Measurements from ENCODE around the gene GAL3ST2.
"Not testable (repeated sequence)": the region's sequence is repeated elsewhere in the genome, so short reads cannot be mapped to it uniquely, and the experiment has no call there.

The GAL3ST2 gene

DNA sequence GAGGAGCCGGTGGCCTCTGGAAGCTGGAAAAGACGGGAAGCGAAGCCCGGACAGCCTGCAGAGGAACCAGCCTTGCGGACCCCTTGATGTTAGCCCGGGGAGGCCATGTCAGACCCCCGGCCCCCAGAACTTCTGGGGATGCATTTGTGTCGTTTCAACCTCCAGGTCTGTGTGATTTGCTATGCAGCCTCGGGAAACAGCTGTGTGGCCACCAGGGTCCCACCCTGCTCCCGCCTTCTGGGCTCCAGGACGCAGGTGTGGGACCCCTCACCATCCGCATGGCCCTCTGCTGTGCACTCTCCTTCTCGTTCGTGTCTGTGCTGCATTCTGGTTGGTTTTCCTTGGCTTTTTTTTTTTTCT, 45.6 kb downstream of the GAL3ST2 start:
- DNase-seq = no peak

DNA sequence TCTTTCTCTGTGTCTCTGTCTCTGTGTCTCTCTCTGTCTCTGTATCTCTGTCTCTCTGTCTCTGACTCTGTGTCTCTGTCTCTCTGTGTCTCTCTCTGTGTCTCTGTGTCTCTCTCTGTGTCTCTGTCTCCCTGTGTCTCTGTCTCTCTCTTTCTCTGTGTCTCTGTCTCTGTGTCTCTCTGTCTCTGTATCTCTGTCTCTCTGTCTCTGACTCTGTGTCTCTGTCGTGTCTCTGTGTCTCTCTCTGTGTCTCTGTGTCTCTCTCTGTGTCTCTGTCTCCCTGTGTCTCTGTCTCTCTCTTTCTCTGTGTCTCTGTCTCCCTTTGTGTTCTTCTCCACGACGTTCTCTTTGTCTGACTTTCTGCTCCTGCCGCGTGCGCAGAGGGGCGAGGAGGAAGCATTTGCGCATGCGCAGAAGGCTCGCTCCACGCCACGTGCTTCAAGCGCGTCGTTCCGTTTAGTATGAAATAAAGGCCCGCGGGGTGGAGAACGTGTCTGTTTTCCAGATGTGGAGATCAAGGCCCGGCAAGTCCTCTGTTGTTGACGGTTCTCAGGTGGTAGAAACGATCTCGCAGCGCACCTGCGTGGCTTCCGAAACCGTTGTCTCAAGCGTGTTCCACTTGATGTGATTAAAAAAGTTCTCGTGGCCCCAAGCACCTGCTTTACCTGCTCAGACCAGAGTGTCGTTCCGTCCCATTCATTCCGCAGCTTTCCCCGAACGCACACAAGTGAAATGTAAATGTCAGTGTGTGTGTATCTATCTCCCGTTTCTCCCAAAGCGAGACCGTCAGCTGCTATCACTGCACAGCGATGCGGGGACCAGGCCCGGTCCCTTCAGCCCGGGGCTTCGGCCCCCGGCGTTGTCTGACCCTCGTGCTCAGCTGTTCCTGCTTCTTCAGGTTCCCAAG, 47.2 kb downstream of the GAL3ST2 start:
- not testable (repeated sequence) for DNase-seq

DNA sequence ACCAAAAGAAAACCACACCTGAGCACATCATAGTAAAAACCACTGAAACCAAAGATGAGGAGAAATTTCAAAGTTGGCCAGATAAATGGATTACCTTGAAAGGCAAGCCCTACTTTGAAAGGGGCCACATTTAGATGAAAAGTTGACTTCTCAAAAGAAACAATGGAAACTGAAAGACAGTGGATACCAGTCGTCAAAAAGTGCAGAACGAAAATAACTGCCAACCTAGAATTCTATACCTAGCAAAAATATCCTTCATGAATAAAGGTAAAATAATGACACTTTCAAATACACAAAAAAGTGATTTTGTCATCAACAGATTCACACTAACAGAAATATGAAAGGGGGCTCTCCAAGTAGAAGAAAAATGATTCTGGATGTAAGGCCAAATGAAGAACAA, 50.8 kb downstream of the GAL3ST2 start:
- no peak for DNase-seq

DNA sequence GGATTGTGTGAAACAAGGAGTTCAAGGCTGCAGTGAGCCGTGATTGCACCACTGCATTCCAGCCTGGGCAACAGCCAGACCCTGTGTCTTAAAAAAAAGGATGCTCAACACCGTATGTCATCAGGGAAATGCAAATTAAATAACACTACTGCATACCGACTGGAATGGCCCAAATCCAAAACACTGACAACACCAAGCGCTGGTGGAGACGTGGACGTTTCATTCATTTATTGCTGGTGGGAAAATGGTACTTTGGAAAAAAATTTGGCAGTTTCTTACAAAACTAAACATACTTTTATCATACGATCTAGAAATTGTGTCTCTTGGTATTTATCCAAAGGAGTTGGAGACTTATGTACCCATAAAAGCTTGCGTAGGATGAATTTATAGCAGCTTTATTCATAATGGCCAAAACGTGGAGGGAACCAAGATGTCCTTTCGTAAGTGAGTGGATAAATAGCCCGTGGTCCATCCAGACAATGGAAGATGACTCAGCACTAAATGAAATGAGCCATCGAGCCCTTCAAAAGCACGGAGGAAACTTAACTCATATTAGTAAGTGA, 56.6 kb downstream of the GAL3ST2 start:
- no peak for DNase-seq

DNA sequence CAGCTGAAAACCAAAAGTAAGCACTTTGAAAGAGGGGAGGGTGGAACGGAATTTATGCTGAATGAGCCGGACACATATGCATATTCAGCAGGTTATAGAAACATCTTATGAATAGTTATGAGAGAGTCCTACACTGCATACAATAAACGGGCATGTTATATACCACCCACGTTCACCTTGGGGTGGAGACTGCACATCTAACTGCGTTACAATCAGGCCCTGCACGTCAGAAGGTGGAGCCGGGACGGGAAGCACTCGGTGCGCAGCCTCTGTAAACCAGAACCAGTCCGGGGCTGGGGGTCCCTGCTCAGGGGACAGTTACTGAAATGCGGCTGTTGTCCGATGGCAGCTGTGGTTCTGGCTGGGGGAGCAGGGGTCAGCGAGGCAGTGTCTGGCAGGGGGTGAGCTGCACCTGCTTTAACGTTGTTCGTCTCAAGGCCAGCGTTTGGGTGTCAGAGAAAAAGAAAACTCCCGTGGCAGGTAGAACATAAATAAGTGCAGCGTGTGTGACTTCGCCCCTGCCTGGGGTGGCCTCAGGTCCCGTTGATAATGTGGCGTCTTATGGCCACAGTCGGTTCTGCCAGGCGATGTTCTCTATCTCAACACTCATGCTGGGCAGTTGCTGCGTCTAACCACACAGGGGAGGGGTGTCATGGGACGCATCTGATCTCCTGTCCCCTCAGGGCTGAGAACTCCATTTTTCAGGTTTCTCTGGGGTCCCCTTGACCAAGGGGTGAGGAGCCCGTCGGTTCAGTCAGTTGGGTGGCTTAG, 57.3 kb downstream of the GAL3ST2 start:
- not testable (repeated sequence) for DNase-seq

DNA sequence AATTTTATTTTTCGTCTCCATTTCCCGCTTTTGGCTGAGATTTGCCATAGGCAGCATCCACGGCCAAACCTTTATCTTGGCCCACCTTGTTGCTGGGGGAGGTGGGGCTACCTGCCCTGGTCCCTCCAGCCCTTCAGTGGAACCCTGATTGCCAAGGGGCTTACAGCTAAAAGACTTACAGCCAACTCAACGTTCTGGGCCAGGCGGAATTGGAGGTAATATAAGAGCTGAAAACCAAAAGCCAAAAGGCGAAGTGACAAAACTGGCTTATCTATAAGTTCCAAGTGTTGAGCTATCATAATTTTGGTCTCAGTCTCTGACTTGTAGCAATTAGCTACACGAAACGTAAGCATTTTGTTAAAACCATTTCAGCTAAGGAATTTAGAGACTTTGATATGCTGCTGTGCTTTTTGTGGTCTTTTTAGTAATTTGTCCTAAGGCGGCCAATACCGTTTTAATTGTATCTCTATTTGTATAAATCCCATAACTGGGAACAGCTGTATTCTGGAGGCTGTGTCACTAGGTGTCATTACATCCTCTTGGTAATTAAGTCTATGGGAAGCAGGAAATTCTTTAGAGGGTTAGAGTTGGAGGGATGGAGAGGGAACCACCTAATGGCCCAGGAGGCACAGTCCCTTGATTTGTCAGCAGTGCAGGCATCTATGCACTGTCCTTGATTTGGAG, 58.0 kb downstream of the GAL3ST2 start:
- DNase-seq = no peak

DNA sequence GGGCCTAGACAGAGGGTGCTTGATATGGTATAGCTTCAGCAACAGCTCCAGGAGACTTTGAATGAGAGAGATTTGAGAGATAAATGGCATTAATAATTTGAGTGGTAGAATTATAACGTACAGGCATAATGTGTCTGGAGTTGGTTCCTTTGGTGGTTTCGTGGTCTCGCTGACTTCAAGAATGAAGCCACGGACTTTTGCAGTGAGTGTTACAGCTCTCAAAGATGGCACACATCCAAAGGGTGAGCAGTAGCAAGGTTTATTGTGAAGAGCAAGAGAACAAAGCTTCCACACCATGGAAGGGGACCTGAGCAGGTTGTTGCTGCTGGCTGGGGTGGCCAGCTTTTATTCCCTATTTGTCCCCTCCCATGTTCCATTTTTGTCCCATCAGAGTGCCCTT, 59.0 kb downstream of the GAL3ST2 start:
- no peak for DNase-seq

DNA sequence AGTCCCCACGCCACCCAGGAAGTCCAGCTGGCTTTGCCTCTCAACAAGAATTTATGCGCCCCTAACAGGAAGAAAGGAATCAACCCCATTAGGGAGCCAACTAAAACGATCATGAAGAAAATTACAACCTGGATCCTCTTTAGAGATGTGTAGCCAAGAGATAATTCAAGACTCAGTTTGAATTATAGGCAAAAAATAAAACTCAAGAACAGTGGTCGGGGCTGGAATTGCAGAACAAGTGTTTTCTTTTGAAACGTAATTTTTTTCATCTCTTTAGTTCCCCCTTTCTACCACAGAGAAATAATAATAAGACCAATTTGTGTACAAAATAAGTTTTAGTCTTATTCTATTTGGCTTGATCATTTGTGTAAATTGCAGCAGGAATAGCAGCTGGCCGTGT, 59.7 kb downstream of the GAL3ST2 start:
- no peak for DNase-seq

DNA sequence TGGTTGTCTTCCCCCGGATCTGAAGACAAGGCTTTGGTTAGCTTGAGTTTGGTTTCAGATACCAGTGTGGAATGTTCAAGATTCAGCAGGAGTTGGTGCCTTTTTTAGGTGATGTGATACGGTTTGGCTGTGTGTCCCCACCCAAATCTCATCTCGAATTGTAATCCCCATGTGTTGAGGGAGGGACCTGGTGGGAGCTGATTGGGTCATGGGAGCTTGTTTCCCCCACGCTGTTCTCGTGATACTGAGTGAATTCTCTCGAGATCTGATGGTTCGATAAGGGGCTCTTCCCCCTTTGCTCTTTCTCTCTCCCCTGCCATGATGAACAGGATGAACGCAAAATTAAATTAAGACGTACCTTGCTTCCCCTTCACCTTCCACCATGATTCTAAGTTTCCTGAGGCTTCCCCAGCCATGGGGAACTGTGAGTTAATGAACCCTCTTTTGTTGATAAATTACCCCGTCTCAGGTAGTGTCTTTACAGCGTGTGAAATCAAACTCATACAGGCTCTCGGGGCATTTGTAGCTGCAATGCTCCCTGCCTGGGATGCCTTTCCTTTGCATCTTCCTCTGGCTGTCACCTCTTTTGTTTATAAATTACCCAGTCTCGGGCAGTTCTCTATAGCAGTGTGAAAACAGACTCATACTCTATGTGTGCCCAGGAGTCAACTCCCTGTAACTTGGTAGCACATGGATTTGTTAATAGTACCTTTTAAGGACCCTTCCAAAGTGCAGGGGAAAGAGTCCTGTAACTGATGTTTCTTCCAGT, 60.8 kb downstream of the GAL3ST2 start:
- no peak for DNase-seq

DNA sequence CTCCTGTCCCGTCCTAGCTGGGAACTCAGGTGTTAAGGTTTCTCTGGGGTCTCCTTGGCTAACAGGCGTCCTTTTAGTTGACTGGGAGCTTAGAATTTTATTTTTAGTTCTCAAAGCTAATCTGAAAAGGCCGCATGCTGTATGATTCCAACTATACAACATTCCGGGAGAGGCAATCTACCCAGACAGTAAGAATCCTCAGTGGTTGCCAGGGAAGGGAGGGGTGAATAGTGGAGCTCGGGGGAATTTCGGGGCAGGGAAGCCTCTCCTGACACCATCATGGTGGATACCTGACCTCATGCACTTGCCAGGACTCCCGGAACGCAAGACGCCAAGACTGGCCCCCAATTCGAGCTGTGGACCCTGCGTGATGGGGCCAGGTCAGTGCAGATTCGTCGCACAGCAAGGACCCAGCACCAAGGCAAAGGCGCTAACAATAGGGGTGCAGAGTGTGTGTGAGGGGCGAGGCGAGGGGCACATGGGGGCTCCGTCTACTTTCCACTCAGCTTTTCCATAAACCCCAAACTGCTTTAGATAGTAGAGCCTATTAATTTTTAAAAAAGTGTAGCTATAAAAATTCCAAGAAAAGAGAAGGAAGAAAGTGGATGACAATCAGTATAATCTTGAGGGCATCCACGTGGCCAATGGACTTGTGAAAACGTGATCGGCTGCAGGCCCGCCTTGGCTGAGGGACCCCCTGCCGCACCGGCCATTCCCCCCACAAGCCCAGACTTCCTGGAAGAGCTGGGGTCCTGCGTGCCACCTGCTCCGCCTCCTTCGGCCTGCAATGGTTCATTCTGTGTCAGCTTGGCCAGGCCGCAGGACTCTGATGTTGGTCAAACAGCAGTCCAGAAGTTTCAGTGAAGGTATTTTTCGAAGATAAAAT, 64.8 kb downstream of the GAL3ST2 start:
- no peak for DNase-seq

DNA sequence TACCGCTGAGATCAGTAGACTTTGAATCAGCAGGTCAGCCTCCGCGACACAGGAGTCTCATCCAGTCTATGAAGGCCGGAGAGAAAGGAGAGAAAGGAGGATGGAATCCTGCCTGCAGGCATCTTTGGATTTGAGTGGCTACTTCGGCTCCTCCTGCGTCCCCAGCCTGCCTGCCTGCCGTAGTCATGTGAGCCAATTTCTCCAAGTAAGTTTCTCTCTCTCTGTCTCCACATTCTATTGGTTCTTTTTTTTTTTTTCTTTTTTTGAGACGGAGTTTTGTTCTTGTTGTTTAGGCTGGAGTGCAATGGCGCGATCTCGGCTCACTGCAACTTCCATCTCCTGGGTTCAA, 65.4 kb downstream of the GAL3ST2 start:
- DNase-seq = no peak

DNA sequence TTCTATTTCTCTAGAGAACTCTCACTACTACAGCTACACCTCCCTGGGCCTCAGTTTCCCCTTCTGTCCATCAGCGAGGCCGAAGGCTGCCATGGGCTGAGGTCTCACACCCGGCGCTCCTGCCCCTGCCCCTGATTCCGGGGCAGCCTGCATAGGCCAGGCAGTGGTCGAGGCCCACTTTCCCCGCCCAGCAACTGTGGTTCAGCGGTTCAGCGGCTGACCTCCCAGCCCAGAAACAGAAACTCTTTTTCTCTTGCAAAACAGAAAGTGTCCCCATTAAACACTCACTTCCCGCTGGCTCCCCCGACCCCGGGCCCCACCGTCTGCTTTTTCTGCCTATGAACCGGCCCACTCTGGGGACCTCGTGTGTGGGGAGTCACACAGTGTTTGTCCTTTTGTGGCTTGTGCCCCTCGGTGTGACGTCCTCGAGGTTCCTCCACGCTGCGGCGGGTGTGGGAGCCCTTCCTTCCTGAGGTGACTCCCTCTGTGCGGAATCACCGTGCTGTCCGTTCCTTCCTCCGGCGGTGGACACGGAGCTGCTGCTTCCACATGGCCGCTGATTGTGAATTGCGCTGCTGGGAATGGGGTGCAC, 66.1 kb downstream of the GAL3ST2 start:
- peak; percentile 96 for DNase-seq

DNA sequence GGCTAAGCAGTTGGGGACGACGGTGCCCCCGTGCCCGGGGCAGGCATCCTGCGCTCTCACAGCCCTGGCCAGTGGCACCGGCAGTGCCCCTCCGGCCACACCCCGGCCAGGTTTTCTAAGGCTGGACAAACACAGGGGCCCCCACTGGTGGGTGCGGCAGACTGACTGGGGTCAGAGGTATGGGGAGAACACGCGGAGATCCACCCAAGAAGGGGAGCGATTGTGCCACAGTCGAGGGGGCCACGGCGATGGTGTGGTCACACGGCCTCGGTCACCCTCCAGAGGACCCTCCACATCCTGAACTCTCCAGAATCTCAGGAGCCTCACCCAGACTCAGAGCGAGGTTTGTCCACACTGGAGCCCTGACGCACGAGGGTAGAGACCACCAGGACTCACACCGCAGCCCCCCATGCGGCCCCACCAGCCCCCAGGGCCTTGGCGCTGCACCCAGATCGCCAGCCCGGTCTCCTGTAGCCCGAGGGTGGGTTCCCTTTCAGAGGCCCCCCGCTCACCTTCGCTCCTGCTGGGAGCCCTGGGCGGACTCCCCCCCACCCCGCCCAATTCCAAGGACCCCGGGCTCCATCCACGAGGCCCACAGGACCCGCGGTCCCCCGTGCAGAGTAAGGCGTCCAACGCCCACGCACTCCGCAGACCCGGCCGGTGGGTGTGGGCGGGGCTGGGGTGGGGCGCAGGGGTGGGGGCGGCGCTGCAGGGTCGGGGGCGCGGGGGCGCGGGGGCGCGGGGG, 66.9 kb downstream of the GAL3ST2 start:
- no peak for DNase-seq

DNA sequence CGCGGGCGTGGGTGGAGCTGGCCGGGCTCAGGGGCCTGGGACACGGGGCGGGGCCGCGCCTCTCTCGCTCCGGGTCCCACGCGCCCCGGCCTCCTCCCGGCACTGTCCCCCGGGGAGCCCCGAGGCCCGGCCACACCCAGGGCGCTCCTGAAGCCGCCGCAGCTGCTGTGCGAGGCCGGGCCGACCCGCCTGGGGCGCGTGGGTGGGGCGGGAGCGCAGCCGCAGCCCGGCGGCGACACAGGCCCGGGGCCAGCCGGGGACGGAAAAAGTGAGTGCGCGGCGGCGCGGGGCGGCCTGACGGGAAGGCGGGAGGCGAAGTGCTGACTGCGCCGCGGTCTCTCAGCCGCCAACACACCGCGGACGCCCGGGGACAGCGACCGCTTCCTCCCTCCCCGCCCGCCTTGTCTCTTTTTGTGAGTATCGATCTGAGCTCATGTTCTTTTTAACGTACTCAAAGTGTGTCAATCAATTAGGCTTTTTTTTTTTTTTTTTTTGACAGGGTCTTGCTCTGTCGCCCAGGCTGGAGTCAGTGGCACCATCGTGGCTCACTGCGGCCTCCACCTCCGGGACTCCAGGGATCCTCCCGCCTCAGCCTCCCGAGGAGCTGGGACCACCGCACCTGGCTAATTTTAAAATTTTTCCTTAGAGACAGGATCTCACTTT, 67.6 kb downstream of the GAL3ST2 start:
- DNase-seq = peak; percentile 93

DNA sequence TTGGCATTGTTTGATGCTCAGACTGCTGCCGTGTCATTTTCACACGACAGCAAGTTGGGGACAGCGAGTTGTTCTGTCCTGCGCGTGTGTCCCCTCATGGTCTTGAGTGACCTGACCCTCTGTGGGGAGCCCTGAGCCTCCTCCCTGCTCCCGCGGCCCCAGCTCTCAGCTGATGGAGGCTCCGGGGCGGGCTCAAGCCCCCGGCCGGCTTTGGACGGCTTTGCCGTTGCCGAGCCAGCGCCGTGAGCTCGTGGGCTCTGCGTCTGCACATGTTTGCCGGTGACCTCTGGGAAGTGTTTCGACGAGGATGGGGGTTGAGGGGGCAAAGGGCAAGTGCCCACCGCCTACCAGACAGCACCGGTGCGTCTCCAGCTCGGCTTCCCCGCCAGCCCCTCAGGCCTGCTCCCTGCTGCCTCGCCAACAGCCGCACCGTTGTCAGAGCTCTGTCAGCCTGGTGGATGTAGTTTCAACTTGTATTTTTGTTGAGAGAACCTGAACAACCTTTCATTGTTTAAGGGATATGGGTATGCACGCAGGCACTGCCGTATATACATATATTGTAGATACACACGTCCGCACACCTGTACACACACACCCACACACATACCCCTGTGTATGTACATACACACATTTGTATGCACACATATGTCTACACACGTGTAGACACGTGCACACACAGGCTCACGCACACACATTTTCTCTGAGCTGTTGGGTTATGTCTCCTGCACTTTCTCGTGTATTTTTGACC, 68.4 kb downstream of the GAL3ST2 start:
- DNase-seq = no peak

DNA sequence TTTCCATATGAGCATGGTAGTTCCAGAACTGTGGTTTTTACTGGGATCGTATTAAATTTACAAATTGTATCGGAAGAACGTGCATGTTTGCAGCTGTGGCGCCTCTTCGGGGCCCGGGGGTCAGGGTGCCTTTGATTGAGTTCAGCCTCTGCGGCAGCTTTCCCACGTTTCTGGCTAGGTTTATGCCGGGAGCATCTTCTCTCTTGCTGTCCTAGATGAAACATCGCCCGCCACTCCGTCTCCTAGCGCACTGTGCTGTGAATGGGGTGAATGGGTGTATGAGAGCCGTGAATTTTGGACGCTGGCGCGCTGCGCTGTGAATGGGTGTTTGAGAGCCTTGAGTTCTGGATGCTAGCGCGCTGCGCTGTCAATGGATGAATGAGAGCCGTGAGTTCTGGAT, 69.8 kb downstream of the GAL3ST2 start:
- DNase-seq = no peak

DNA sequence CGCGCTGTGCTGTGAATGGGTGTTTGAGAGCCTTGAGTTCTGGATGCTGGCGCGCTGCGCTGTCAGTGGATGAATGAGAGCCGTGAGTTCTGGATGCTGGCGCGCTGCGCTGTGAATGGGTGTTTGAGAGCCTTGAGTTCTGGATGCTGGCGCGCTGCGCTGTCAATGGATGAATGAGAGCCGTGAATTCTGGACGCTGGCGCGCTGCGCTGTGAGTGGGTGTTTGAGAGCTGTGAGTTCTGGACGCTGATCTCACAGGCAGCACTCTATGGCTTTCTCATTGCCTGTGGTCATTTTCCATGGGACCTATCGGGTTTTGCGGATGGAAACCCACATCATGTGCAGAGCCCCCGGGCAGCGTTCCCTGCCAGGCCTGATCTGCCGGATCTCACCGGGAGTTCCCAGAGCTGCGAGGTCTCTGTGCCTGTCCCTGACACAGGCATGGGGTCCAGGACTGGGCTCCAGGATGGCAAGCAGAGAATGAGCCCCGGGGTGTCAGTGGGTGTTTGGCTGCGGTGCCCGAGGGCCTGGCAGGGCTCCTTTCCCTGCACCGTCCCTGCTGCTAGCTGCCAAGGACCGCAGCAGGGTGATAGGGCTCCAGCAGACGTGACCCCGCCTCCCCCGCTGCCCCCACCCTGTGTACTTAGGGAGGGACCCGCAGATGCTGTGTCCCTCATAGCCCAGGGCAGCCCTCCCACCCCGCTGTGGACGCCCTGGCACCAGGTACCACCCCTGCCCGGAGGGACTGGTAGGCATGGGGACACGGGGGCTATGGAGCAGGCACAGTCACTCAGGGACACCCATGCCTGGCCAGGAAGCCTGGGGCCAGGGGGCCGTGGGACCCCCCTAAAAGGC, 72.4 kb downstream of the GAL3ST2 start:
- no peak for DNase-seq
